IMR-90 (cell line): ENCODE results near the gene ARFGEF3. TPM values are rescaled to one million over a fixed set of nuclear protein-coding genes. Genes with fewer than 3 reads are reported as not detected.

Source experiments
- ATAC-seq: fragments of 200-7000 bp; cut with Tn5 transposase; 2 replicates; pipeline ENCODE4 v1.9.1; 2020; ENCODE audit warnings: low read depth, mild to moderate bottlenecking, moderate library complexity
- BruUV-seq: library from RNA; stranded (reverse); fragments of 400-500 nt; replicated peaks from 2 replicates; lab custom pipeline; 2021; lab: Mats Ljungman, UMichigan
- CTCF ChIA-PET: fragments of 300-600 bp; formaldehyde crosslinking; extraction: SDS; loops from one replicate; lab custom pipeline; 2021; ENCODE audit warnings: antibody characterized with exemption; lab: Yijun Ruan, JAX
- POLR2A ChIA-PET: fragments of 300-600 bp; sonication (Branson Sonifier 250); formaldehyde crosslinking; loops from one replicate; lab custom pipeline; 2022; ENCODE audit warnings: antibody characterized with exemption; ENCODE audit not compliant: unreplicated experiment; lab: Charles Lee
- DNase-seq: peaks from one replicate; pipeline ENCODE4 v3.0.0; 2013
- H2AFZ ChIP-seq: replicated peaks from 2 replicates; pipeline ENCODE3; 2013; ENCODE audit warnings: low read length, mild to moderate bottlenecking; ENCODE audit not compliant: poor library complexity
- H2AK5ac ChIP-seq: 2 replicates; pipeline ENCODE4 v1.6.1; 2013; ENCODE audit warnings: low read depth, low read length, inconsistent platforms
- H2AK9ac ChIP-seq: replicated peaks from 2 replicates; pipeline ENCODE3; 2013; ENCODE audit warnings: mild to moderate bottlenecking, low read depth, low read length, moderate library complexity; ENCODE audit not compliant: poor library complexity
- H2BK120ac ChIP-seq: 2 replicates; pipeline ENCODE4 v1.6.1; 2013; ENCODE audit warnings: low read depth, low read length, inconsistent platforms
- H2BK15ac ChIP-seq: 3 replicates; pipeline ENCODE4 v1.6.1; 2013; ENCODE audit warnings: low read depth, low read length, inconsistent platforms
- H2BK20ac ChIP-seq: 2 replicates; pipeline ENCODE4 v1.6.1; 2013; ENCODE audit warnings: low read depth, mild to moderate bottlenecking, inconsistent platforms, low read length, moderate library complexity
- H2BK5ac ChIP-seq: 2 replicates; pipeline ENCODE4 v1.6.1; 2013; ENCODE audit warnings: mild to moderate bottlenecking, low read depth, low read length, inconsistent platforms; ENCODE audit not compliant: poor library complexity, severe bottlenecking
- H3K14ac ChIP-seq: replicated peaks from 2 replicates; pipeline ENCODE4 v1.6.1; 2013; ENCODE audit warnings: low read depth, low read length, inconsistent platforms
- H3K18ac ChIP-seq: 2 replicates; pipeline ENCODE4 v1.6.1; 2013; ENCODE audit warnings: low read depth, low read length, control low read depth
- H3K23ac ChIP-seq: 2 replicates; pipeline ENCODE4 v1.6.1; 2013; ENCODE audit warnings: low read depth, low read length, inconsistent platforms
- H3K27ac ChIP-seq: 2 replicates; pipeline ENCODE4 v1.5.1; 2013; ENCODE audit warnings: mild to moderate bottlenecking, control low read depth, low read length; ENCODE audit not compliant: insufficient read depth
- H3K27me3 ChIP-seq: 2 replicates; pipeline ENCODE4 v1.6.1; 2013; ENCODE audit warnings: low read length; ENCODE audit not compliant: control insufficient read depth, insufficient read depth
- H3K36me3 ChIP-seq: 2 replicates; pipeline ENCODE4 v1.6.1; 2013; ENCODE audit warnings: low read length, mixed read lengths; ENCODE audit not compliant: control insufficient read depth, insufficient read depth
- H3K4ac ChIP-seq: 2 replicates; pipeline ENCODE4 v1.6.1; 2013; ENCODE audit warnings: low read depth, low read length, inconsistent platforms
- H3K4me1 ChIP-seq: 2 replicates; pipeline ENCODE4 v1.6.1; 2013; ENCODE audit warnings: low read length, mixed read lengths; ENCODE audit not compliant: control insufficient read depth, insufficient read depth
- H3K4me2 ChIP-seq: 2 replicates; pipeline ENCODE4 v1.6.1; 2013; ENCODE audit warnings: low read depth, mild to moderate bottlenecking, control low read depth, low read length, moderate library complexity
- H3K4me3 ChIP-seq: 2 replicates; pipeline ENCODE4 v1.5.1; 2013; ENCODE audit warnings: low read depth, mild to moderate bottlenecking, control low read depth, low read length, moderate library complexity; ENCODE audit not compliant: insufficient read depth
- H3K56ac ChIP-seq: 2 replicates; pipeline ENCODE4 v1.6.1; 2013; ENCODE audit warnings: low read length, inconsistent platforms; ENCODE audit not compliant: insufficient read depth; ENCODE audit errors: extremely low read depth
- H3K79me1 ChIP-seq, 2 experiments: 2 replicates each; pipeline ENCODE4 v1.6.1; 2013; ENCODE audit warnings: low read length in 2 of 2, inconsistent platforms in 1 of 2, low read depth in 1 of 2
- H3K9ac ChIP-seq: 2 replicates; pipeline ENCODE4 v1.6.1; 2013; ENCODE audit warnings: low read depth, low read length, control low read depth
- H3K9me1 ChIP-seq: 2 replicates; pipeline ENCODE4 v1.6.1; 2013; ENCODE audit warnings: low read length, inconsistent platforms; ENCODE audit not compliant: insufficient read depth
- H3K9me3 ChIP-seq: 2 replicates; pipeline ENCODE4 v1.6.1; 2013; ENCODE audit warnings: low read length; ENCODE audit not compliant: control insufficient read depth, insufficient read depth
- H4K20me1 ChIP-seq: 2 replicates; pipeline ENCODE4 v1.6.1; 2013; ENCODE audit warnings: low read length, inconsistent platforms; ENCODE audit not compliant: insufficient read depth
- H4K5ac ChIP-seq: 2 replicates; pipeline ENCODE4 v1.6.1; 2013; ENCODE audit warnings: mild to moderate bottlenecking, low read depth, low read length, control low read depth
- H4K8ac ChIP-seq, 2 experiments: 2 replicates each; pipeline ENCODE4 v1.6.1; 2013; ENCODE audit warnings: low read depth in 2 of 2, low read length in 2 of 2, control low read depth in 1 of 2, inconsistent platforms in 1 of 2
- H4K91ac ChIP-seq: 2 replicates; pipeline ENCODE4 v1.6.1; 2013; ENCODE audit warnings: low read depth, low read length, inconsistent platforms; ENCODE audit not compliant: insufficient read depth
- BHLHE40 ChIP-seq: fragments of 150-350 bp; IDR thresholded peaks from 2 replicates; pipeline ENCODE4 v1.6.1; 2016; ENCODE audit warnings: mild to moderate bottlenecking, low read depth, low read length
- CEBPB ChIP-seq: IDR thresholded peaks from 2 replicates; pipeline ENCODE4 v1.6.1; 2012; ENCODE audit warnings: low read depth, low read length, improper control_type of control experiment
- CHD1 ChIP-seq: IDR thresholded peaks from 2 replicates; pipeline ENCODE4 v1.6.1; 2012; ENCODE audit warnings: low read depth, low read length, improper control_type of control experiment
- FOS ChIP-seq: fragments of 150-350 bp; IDR thresholded peaks from 2 replicates; pipeline ENCODE4 v1.6.1; 2016; ENCODE audit warnings: low read depth, low read length
- MAFK ChIP-seq: IDR thresholded peaks from 2 replicates; pipeline ENCODE4 v1.6.1; 2012; ENCODE audit warnings: low read depth, low read length, improper control_type of control experiment
- MAZ ChIP-seq: IDR thresholded peaks from 2 replicates; pipeline ENCODE4 v1.6.1; 2012; ENCODE audit warnings: low read depth, mild to moderate bottlenecking, low read length, improper control_type of control experiment, moderate library complexity, borderline replicate concordance
- MXI1 ChIP-seq: IDR thresholded peaks from 2 replicates; pipeline ENCODE4 v1.6.1; 2012; ENCODE audit warnings: low read depth, mild to moderate bottlenecking, low read length, moderate library complexity, borderline replicate concordance
- NFE2L2 ChIP-seq: fragments of 150-350 bp; IDR thresholded peaks from 2 replicates; pipeline ENCODE4 v1.6.1; 2016; ENCODE audit warnings: low read depth, mild to moderate bottlenecking, low read length
- POLR2A ChIP-seq: IDR thresholded peaks from 2 replicates; pipeline ENCODE4 v1.6.1; 2012; ENCODE audit warnings: mild to moderate bottlenecking, low read depth, low read length
- RAD21 ChIP-seq: IDR thresholded peaks from 2 replicates; pipeline ENCODE4 v1.6.1; 2012; ENCODE audit warnings: low read length, improper control_type of control experiment
- RCOR1 ChIP-seq: IDR thresholded peaks from 2 replicates; pipeline ENCODE4 v1.6.1; 2012; ENCODE audit warnings: mild to moderate bottlenecking, low read length, improper control_type of control experiment; ENCODE audit not compliant: insufficient replicate concordance
- RFX5 ChIP-seq: IDR thresholded peaks from 2 replicates; pipeline ENCODE4 v1.8.0; 2012; ENCODE audit warnings: low read depth, mild to moderate bottlenecking, low read length, moderate library complexity
- SMC3 ChIP-seq: fragments of 150-350 bp; IDR thresholded peaks from 2 replicates; pipeline ENCODE4 v1.6.1; 2016; ENCODE audit warnings: low read depth, mild to moderate bottlenecking, antibody characterized with exemption, low read length, moderate library complexity
- WGBS, 2 experiments: methylation state at CpG; one replicate each; pipeline versions ENCODE4 v1.1.5 to v1.1.7; 2013; ENCODE audit warnings: missing lambda C conversion rate in 2 of 2; ENCODE audit not compliant: insufficient read length in 1 of 2; ENCODE audit errors: extremely low coverage in 2 of 2; 5-methylcytosine and 5-hydroxymethylcytosine counted together
- dilution Hi-C: fragments of 300-500 bp; cut with HindIII; formaldehyde crosslinking; loops from one replicate; pipeline ENCODE4 v1.14.3; 2018; ENCODE audit warnings: low sequenced_read_pairs; ENCODE audit not compliant: unreplicated experiment
- in situ Hi-C: fragments of 300-500 bp; cut with MboI; formaldehyde crosslinking; loops from 3 replicates; pipeline ENCODE4 v1.14.3; 2019; ENCODE audit warnings: low sequenced_read_pairs, inconsistent platforms, mixed read lengths
- intact Hi-C: fragments of 100-400 bp; cut with micrococcal nuclease; formaldehyde crosslinking; loops from 2 replicates; pipeline ENCODE4 v1.10.0; 2022
- polyA plus RNA-seq, 3 experiments: library from polyadenylated mRNA; depleted of rRNA; stranded (reverse); fragments of >200 nt; gene quantifications; 2 replicates each; pipeline ENCODE4 v1.2.3, GENCODE V29; 2012; ENCODE audit warnings: low replicate concordance in 1 of 3
- total RNA-seq: library from RNA; depleted of rRNA; stranded (reverse); fragments of >200 nt; gene quantifications from 2 replicates; pipeline ENCODE4 v1.2.3, GENCODE V29; 2012
- TF ChIP-seq, protein P1 (sequence below): fragments of 150-350 bp; IDR thresholded peaks from 2 replicates; pipeline ENCODE4 v1.6.1; 2017; ENCODE audit warnings: mild to moderate bottlenecking, antibody characterized with exemption, low read length, low read depth
- TF ChIP-seq, protein P2 (sequence below): fragments of 150-350 bp; IDR thresholded peaks from 2 replicates; pipeline ENCODE4 v1.6.1; 2016; ENCODE audit warnings: low read depth, mild to moderate bottlenecking, low read length, moderate library complexity, borderline replicate concordance
- TF ChIP-seq, protein P3 (sequence below): conservative IDR thresholded peaks from 2 replicates; pipeline ENCODE4 v1.5.1; 2012; ENCODE audit warnings: mild to moderate bottlenecking, low read depth, low read length, improper control_type of control experiment

ARFGEF3 gene
- total and polyA plus RNA-seq, 2 of the 4 experiments (the other 2 are of a cell fraction) = under 0.01 to 0.02 TPM

DNA sequence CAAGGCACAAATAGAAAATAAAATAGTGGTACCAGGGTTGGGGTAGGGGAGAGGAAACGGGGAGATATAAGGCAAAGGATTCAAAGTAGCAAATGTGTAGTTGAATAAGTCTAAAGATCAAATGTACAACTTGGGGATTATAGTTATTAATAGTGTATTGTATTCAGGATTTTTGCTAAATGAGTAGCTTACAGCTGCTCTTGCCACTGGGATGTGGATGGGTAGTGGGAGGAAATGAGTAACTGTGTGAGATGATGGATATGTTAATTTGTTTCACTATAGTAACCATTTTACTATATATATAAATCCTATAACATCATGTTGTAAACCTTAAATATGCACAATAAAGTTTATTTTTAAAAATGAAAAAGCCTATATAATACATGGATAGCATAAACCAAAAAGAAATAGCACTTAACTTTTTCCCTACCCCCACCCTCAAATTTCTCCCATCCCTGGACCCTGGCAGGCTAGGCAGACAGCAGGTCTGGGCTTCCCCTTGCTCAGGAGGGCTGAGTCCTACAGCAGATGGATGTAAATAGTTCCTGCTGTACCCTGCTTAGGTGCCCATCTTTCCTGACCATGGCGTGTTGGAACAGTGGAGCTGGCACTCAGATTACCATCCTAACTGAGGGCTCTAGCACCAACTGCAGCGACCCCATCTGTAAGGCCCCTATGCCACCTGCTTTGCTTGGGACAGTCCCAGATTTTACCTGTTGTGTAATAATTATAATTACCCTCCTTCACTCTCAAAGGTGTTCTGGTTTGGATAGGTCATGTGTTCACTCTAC is 85.1 kb downstream of the ARFGEF3 start:
- Histone ChIP-seq H2AK5ac (no peak overlapping the region), H4K8ac (no peak overlapping the region), H3K36me3 (no peaks in the 10 kb centered on the region), H3K79me1 (no peaks in the 10 kb centered on the region), H3K23ac (no peak overlapping the region), H3K4me2 (no peak overlapping the region), H2BK120ac (no peak overlapping the region), H3K27ac (no peak overlapping the region), H3K4ac (no peak overlapping the region), H2BK15ac (no peak overlapping the region), H3K9me3 (no peaks in the 10 kb centered on the region), H3K56ac (no peak overlapping the region), H4K20me1 (no peaks in the 10 kb centered on the region), H3K14ac (no peak overlapping the region), H4K91ac (no peak overlapping the region), H3K27me3 (peaks cover 2% of the 10 kb centered on the region), H3K4me3 (no peak overlapping the region), H2AK9ac (no peak overlapping the region), H3K9ac (no peak overlapping the region), H2BK5ac (no peak overlapping the region), H3K4me1 (no peaks in the 10 kb centered on the region), H4K5ac (no peak overlapping the region), H3K9me1 (no peaks in the 10 kb centered on the region), H2AFZ (no peak overlapping the region), H3K18ac (no peak overlapping the region), H2BK20ac (no peak overlapping the region)
- DNase-seq = no peak
- intact Hi-C loops (no loop called here), in situ Hi-C loops (no loop called here), dilution Hi-C loops (no loop called here)
- ATAC-seq = no peak
- TF ChIP-seq, protein P1, sequence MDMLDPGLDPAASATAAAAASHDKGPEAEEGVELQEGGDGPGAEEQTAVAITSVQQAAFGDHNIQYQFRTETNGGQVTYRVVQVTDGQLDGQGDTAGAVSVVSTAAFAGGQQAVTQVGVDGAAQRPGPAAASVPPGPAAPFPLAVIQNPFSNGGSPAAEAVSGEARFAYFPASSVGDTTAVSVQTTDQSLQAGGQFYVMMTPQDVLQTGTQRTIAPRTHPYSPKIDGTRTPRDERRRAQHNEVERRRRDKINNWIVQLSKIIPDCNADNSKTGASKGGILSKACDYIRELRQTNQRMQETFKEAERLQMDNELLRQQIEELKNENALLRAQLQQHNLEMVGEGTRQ = no peak
- TF ChIP-seq, protein P2, sequence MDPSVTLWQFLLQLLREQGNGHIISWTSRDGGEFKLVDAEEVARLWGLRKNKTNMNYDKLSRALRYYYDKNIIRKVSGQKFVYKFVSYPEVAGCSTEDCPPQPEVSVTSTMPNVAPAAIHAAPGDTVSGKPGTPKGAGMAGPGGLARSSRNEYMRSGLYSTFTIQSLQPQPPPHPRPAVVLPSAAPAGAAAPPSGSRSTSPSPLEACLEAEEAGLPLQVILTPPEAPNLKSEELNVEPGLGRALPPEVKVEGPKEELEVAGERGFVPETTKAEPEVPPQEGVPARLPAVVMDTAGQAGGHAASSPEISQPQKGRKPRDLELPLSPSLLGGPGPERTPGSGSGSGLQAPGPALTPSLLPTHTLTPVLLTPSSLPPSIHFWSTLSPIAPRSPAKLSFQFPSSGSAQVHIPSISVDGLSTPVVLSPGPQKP = no peak
- TF ChIP-seq RAD21 (no peak), SMC3 (no peak), MAFK (no peak), RCOR1 (no peak), RFX5 (no peak), MXI1 (no peak), POLR2A (no peak), NFE2L2 (no peak), CEBPB (no peak), MAZ (no peak), FOS (no peak), CHD1 (no peak), BHLHE40 (no peak)
- TF ChIP-seq, protein P3, sequence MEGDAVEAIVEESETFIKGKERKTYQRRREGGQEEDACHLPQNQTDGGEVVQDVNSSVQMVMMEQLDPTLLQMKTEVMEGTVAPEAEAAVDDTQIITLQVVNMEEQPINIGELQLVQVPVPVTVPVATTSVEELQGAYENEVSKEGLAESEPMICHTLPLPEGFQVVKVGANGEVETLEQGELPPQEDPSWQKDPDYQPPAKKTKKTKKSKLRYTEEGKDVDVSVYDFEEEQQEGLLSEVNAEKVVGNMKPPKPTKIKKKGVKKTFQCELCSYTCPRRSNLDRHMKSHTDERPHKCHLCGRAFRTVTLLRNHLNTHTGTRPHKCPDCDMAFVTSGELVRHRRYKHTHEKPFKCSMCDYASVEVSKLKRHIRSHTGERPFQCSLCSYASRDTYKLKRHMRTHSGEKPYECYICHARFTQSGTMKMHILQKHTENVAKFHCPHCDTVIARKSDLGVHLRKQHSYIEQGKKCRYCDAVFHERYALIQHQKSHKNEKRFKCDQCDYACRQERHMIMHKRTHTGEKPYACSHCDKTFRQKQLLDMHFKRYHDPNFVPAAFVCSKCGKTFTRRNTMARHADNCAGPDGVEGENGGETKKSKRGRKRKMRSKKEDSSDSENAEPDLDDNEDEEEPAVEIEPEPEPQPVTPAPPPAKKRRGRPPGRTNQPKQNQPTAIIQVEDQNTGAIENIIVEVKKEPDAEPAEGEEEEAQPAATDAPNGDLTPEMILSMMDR = no peak
- POLR2A ChIA-PET = no interaction called here
- WGBS, 2 experiments = no CpG with 5 or more reads among the region's 3 CpGs
- CTCF ChIA-PET = no interaction called here
- no TSS peak for BruUV-seq
